ENCODE measurements around the gene XPNPEP3. TPM values are rescaled to one million over a fixed set of nuclear protein-coding genes. Genes with fewer than 3 reads are reported as not detected.
A peak's percentile ranks its signal among the peaks of the same experiment; 100 is the strongest.
"Not testable (repeated sequence)": the region's sequence is repeated elsewhere in the genome, so short reads cannot be mapped to it uniquely, and the experiment has no call there.

Gene XPNPEP3
- 8.7 TPM for polyA plus RNA-seq (2013, experiment 1 of 2; ENCODE audit: insufficient read length)
- 8.5 TPM for polyA plus RNA-seq (2013, experiment 2 of 2; ENCODE audit: insufficient read length)

DNA sequence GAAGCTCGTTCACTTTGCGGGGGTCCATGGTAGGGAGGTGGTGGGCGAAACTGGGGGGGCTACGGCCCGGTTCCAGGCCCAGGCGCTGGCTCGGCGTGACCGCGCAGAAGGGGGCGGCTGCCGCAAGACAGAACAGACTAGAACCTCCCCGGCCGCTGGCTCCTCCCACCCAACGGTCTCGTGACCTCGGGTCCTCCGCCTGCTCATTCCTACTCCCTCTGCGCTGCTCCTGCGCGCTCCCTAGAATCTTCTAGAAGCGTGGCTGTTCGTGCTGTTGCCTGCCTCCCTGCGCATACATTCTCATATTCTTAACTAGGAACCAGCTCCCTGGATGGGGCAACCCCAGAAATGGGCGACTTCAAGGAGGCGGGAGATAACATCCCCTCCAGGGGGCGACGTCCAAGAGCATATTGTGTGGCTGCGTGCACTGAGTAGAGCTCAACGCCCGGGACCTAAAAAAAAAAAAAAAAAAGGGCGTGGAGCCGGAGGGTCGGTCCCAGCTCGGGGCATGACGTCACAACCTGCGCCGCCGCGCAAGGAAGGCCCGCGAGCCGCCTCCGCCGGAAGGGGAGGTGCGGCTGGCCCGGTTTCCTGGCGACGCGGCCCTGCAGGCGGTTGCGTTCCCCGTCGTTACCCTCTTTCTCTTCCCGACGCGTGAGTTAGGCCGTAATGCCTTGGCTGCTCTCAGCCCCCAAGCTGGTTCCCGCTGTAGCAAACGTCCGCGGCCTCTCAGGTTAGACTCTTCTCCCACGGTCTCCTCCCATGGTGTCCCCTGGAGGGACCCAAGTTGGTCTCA is at the start of gene XPNPEP3, which contains the start of gene ST13:
Gene XPNPEP3, plus strand, starts transcription at position 636 of the 796 bp plus-strand sequence. Its CDS starts 34 bp downstream, at position 670.
Gene ST13, minus strand, starts transcription at position 127 of the 796 bp plus-strand sequence. Its CDS starts 99 bp downstream, at position 28.
- peak; percentile 98 for DNase-seq

DNA sequence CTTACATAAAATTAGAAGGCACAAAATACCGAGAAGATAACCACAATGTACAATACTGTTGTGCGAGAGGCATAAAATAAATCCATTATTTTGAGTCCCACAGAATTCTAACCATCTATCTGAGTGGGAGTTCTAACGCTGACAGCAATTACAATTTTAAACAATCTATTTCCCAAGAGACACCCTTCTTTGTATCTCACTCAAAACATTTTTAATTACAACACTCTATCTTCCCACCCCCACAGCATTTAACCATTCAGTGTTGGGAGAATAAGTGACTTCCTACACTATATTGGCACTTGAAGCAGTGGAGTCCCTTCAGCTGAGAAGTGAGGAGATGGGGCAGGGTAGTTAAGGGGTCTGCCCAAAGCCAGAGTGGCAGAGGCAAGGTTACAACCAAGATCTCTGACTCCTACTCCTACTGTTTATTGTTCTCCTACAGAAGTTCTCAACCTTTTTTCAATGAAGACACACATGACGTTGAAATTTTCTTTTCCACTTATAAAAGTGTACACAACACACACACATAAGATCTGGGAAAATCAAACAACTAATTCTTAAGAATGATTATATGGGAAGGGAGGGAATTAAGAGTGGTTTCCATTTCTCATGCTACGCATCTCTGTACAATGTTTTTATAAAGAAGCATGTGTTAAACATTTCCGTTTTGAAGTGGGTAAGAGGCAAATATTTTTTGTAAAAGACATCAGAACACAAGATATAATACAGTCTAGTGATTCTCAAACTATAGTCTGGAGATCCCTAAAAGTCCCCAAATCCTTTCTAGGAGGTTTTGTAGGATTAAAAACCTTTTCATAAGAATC is 48.7 kb upstream of the XPNPEP3 start:
- peak; percentile 17 for DNase-seq

DNA sequence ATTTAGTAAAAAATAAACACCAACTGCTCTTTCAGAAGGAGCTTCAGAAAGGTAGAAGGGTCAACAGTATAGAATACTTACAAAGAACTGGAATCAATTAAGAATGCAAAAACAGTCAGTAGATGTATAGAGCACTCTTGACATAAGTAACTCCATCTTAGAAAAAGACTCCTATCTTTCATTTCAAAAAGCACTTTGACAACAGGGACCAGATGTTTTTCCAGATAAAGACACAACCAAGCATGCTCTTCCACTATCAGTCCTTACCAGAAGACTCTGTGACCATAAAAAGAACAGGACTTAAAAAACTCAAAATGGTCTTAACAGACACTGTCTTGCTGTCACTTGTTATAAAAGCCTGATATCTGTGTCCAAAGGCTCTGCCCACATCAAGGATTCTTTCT is 43.0 kb upstream of the XPNPEP3 start:
- DNase-seq = no peak

DNA sequence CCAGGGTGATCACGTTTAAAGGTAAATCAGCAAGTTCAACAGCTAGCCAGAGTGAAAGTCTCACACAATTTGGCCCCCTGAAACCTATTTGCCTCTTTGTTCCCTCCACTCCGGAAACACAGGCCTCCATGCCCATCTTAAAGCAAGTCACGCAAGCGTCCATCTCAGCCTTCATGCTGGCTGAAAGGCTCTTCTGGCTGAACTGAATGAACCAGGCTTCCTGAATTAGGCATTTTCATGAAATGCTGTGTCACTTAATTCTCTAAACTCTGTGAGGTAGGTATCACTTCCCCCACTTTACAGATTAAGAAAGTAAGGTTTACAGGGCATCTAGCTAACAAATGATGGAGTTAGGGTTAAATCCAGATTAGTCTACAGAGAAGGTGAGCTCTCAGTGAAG is 39.2 kb upstream of the XPNPEP3 start:
- no peak for DNase-seq

DNA sequence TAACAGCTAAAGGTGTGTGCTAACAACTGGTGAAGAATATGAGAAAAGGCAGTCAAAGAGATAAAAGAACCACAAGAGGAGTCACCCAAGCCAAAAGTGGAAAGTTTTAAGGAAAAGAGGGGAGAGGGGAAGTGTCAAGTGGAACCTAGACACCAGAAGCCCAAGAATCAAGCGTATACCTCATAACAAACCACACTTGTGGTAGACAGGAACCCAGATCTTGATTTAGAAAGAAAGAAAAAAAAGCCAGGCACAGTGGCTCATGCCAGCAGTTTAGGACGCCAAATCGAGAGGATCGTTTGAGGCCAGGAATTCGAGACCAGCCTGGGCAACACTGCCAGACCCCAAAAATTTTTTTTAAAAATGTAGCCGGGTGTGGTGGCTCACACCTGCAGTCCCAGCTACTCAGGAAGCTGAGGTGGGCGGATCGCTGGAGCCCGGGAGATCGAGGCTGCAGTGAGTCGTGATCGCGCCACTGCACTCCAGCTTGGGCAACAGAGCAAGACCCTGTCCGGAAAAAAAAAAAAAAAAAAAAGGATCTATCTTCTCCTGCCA is 38.7 kb upstream of the XPNPEP3 start:
- no peak for DNase-seq

DNA sequence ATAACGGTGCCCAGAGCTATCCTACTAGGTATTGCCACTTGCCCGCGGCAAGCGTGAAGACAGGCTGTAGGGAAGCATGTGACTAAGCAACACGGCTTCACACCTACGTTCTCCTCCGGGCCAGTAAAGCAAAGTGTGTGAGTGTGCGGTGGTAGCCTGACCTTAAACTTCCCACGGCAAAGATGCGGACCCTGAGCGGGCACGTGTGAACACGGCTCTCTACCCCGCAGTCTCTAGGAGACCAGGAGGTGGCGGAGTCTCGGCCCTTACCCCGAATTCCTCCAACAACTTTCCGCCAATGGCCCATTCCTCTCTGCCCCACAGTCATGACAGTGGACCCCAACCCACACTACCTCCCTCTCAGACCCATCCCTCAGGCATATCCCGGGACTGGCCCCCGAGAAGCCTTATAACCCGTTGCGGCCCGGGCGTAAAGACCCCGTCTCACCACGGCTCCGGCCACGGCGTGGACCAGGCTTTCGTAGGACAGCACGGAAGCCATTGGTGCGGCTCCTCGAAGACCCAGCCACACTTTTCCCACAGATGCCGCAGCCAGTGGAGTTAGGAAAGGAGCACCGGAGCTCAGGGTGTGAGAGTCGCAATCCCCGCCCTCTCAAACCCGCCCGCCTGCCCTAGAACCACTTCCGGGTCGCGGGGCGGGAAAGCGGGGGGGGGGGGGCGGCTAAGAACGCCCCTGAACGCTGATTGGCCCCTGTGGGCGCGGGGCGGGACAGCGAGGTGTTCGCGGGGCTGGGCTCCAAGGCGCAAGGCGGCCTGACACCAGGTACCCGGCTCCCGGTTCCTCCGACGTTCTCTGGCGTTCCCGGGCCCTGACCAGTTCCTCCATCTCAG is 38.0 kb upstream of the XPNPEP3 start, which contains the start of gene SLC25A17:
Gene SLC25A17, minus strand, starts transcription at position 600 of the 852 bp plus-strand sequence. Its CDS starts 98 bp downstream, at position 502.
- peak; percentile 83 for DNase-seq

DNA sequence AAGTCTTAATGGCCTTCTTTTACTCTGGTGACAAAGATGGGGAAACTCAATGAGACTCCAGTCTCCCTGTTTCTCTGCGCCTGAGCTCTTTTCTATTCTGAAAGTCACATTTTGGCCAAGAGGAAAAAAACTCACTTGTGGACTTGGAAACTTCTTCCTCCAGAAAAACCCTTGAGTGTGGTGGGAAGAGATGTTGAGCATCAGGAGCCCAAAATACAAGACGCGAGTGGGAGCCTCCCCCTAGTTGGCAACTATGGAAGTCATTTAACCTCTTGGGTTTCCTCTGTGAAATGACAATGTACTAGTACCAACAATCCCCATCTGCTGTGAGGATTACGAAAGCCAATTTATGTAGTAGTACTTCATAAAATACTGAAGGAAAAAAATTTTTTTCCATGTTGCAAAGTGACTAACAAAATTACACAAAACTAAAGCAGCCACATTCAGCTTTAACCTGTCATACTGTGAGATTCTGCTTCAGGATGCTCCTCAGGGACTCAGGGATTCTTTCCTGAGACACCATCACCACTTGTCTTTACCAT is 37.3 kb upstream of the XPNPEP3 start:
- DNase-seq = peak; percentile 13

DNA sequence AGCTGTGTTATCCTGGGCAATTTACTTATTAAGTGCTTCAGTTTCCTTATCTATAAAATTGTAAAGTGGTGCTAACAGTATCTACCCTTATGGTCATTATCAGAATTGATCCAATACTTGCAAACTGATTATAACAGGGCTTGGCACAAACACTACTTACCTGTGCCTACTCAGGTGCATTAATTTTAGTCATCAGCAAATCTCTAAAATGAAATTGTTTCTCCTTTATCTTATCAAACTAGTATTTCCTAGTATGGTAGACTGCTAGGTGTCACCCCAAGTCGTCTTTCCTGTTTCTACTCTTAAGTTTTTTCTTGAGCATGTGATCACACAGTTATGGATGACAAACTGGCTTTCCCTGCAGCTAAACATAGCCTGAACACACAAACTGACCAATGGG is 33.5 kb upstream of the XPNPEP3 start:
- no peak for DNase-seq

DNA sequence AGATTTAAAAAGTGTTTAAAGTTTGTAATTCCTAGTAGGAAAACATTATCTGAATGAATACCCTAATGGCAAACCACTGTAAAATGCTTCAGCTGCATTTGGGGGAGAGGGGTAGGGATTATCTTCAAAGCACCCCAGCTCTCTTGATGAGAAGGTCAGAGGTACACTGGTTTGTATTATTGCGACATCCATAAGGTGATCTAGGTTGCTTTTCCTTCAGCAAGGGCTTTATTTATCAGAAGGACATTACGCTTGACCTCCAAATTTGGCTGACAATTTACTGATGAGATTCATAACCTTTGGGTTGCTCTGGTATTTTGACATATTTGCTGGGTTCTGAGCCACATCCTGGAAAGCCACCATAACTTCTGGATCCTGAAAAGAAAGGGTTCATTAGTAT is 30.7 kb upstream of the XPNPEP3 start:
- not testable (repeated sequence) for DNase-seq

DNA sequence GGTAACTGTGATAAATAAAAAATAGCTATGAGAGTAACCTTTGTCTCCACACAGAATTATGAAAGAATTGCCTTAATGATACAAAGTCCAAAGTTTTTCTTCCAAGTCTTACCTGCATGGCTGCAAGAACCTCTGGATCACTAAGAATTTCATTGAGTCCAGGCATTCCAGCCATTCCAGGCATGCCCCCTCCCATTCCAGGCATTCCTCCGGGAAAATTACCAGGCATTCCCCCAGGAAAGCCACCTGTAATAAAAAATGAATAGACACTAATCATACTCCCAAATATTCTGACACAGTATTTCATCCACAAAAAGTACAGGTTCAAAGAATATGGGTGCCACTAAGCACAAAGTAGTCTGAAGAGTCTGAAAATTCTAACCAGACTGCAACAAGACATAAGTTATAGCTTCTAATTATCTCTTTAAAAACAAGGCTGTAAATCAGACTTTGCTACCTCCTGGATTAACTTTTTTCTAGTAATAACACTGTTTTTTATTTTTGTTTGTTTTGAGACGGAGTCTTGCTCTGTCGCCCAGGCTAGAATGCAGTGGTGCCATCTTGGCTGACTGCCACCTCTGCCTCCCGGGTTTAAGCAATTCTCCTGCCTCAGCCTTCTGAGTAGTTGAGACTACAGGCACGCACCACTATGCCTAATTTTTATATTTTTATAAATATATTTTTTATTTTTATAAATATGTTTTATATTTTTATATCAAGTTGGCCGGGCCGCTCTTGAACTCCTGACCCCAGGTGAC is 29.8 kb upstream of the XPNPEP3 start:
- no peak for DNase-seq

DNA sequence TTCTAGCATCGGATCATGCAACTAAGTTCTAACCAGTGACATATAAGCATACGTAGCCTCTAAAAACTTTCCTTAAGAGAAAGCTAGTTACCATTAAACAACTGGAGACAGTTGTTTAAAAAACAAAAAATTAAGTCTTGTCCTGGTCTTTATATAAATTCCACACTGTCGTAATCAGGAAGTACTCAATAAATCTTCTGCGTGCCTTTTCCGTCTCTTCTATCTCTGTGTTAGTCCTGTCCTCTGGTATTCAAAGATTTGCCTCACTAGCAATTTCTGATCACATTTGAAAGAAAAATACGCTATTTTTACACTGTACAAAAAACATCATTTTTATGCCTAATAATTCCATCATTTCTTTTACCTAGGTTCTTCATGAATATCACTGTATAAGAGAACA is 27.8 kb upstream of the XPNPEP3 start:
- no peak for DNase-seq

DNA sequence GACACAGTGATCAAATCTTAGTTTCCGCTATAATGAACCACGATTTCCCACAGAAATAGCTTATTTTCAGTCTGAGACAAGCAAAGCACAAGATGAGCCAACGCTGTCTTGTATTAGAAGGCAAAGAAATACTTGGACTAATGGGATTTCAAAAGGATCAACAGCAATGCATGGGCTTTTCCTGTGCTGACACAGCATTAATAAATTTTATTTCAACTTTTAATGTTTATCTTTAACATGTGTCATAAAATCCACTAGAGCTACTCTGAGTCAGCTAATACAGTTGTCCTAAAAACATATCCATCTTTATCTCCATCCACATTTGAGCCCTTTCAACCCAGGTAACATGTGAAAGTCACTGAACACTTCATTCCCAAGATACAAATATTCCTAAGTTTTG is 22.3 kb upstream of the XPNPEP3 start:
- no peak for DNase-seq

DNA sequence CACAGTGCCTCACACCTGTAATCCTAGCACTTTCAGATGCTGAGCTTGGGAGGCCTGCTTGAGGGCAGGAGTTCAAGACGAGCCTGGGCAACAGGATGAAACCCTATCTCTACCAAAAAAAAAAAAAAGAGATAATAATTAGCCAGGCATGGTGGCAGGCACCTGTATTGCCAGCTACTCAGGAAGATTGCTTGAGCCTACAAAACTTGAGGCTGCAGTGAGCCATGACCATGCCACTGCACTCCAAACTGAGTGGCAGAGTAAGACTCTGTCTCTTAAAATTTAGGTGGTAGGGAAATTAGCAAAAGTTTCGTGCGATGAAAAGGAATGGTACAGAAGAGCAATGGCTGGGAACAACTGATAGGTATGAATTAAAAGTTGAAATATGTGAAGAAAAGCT is 18.5 kb upstream of the XPNPEP3 start:
- no peak for DNase-seq

DNA sequence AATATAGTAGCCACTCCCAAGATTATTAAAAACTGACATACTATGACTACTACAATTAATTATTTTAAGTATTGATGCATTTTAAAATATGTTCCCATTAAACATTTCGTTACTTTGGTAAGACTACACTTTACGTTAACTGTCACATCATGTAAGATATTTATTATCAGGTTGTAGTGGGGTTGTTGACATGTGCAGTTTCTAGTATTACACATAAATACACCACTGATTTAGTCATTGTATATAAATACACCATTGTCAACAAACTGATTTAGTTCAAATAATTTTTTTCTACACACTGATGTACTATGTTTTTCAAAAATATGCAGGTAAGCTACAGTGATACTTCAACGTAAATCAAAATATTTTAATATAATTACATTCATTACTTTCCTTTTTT is 12.0 kb upstream of the XPNPEP3 start:
- DNase-seq = no peak

DNA sequence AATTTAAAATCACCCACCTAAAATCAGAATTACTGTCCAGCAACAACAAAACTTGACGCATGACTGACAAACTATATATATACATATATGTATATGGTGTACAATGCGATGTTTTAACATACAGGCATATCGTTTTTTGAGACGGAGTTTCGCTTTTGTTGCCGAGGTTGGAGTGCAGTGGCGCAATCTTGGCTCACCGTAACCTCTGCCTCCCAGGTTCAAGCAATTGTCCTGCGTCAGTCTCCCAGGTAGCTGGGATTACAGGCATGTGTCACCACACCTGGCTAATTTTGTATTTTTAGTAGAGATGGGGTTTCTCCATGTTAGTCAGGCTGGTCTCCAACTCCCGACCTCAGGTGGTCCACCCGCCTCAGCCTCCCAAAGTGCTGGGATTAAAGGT is 11.1 kb upstream of the XPNPEP3 start:
- not testable (repeated sequence) for DNase-seq

DNA sequence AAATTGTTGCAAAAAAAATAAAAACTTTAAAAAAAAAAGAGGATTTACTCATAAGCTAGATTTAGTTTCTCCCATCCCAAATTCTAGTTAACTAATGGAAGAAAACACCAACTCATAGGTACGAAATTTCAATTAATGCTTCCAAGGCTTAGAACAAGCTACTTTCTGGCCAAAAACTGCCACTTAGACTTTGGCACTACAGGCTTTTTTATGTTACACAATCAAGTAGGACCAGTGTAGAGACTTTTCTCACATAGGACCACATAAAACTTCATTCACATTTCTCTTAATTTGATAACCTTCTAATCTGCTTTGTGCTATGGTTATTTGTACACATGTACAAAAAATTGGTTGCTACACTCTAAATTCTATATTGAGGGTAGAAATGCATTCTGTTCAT is 3.6 kb upstream of the XPNPEP3 start:
- DNase-seq = no peak

DNA sequence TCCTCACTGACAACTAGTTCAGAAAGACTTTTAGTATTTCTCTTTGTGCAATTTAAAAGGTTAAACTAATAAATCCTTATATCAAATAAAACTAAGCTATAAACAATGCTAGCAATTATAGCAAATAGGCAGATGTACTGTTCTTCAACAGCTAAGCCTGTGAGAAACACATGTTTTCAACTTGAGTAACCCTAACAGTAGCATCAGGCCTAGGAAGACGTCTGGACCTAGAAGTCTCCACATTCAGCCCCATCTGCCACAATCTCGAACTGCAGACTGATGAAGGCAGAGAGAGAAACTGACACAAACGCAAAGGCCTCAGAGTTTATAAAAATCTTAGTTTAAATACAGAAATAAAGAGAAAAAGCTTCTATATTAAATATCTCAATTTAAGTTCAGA is 3.0 kb upstream of the XPNPEP3 start:
- DNase-seq = no peak

DNA sequence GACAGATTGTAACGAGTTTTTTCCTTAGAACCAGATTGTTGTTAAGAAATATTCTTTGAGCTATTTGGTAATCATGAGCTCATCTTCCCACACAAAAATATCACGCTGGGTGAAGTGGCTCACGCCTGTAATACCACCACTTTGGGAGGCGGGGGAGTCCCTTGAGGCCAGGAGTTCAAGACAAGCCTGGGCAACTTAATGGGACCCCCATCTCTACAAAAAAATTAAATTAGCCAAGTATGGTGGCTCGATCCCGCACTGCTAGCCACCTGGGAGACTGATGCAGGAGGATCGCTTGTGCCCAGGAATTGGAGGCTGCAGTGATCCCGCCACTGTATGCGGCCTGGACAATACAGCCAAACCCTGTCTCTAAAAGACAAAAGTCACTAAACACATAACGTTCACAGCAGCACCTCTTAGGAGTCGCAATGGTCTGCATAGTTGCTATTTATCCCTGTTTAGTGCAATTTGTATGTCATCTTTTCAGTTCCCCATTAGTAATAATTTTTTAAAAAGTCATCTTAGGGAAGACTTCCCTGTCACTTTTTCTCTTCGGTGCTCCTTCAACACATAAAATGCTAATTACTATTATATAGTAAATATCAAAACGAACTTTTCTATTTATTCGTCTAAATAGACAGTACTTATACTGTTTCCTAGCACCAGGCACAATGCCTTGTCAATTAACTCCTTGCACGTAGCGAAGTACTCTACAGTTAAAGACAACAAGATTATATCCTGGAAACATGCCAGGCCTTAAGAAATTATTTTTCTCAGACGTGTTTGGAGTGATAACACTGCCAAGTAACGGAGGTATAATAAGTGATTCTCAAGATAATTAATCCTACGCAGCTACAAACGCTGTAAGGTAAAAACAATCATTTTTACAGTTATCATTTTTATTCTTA is 1.6 kb upstream of the XPNPEP3 start:
- DNase-seq = no peak

DNA sequence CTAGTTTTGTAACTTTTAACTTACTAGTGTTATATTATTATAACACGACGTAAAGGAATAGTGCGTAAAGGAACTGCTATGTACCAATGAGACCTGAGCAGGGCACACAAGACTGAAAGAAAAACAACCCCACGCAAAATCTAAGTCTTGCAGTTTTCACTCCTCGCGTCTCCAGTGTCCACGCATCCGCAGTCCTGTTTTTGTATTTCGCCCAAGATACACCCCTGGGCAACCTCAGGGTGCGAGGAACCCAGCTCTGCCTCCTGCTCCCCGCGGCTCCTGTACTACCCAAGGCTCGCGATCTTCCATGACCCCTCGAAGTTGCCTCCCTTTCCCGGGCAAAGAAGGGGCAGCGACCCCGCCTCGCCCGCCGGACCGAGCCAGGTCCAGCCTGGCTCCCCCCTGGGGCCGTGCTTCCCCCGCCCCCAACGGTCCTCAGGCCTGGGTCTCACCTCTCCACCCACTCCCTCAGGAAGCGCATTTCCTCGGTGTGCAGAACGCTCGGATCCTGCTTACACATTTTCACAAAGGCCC is 902 bp upstream of the XPNPEP3 start:
- DNase-seq = no peak
